GM12875 (cell line): ENCODE results near the gene ZNF549.

Source experiments
- H3K4me3 ChIP-seq: one replicate; pipeline ENCODE4 v1.5.1; 2011; ENCODE audit warnings: low read depth, low read length, control low read depth
- CTCF ChIP-seq: IDR thresholded peaks from 2 replicates; pipeline ENCODE4 v1.5.1; 2011; ENCODE audit warnings: low read depth, mild to moderate bottlenecking, control low read depth, inconsistent platforms, low read length, moderate library complexity, borderline replicate concordance; ENCODE audit not compliant: insufficient read depth

ZNF549 gene

DNA sequence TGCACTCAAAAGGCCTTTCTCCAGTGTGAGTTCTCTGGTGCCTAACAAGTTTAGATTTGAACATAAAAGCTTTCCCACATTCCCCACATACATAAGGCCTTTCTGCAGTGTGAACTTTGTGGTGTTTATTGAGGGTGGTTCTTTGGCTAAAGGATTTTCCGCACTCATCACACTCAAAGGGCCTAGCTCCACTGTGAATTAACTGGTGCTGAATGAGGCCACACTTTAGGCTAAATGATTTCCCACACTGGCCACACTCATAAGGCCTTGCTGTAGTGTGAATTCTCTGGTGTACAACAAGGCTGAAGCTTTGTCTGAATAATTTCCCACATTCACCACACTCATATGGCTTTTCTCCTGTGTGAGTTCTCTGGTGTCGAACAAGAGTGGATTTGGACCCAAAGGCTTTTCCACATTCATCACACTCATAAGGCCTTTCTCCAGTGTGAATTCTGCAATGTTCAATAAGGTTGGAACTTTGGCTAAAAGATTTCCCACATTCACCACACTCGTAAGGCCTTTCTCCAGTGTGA lies 45.3 kb downstream of the ZNF549 start:
- TF ChIP-seq CTCF = no peak
- H3K4me3 ChIP-seq = no peak overlapping the region

DNA sequence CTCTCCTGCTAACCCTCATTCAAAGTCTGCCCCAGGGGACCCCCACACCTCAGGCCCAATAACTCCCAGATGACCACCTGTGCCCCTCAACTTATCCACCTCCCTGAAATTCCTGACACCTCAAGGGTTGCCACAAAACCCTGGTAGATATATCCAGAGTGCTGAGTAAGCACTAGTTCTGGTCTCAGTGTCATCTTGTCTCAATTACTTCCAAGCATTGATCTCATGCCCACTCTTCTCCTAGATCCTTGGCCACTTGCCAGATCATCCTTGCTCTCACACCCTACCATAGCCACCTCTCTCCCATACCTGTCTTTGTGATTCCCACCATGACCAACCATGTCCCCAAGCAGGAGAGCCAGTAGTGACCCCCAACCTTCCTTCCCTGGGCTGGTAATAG lies 49.5 kb downstream of the ZNF549 start:
- H3K4me3 ChIP-seq = no peak overlapping the region
- TF ChIP-seq CTCF = no peak

GRCh38 chr19:57578487-57579205 lies 51.5 kb downstream of the ZNF549 start, which contains the start of gene ZNF416:
Gene ZNF416 (minus strand): TSS chr19:57578911. CDS start chr19:57578704, 207 bp downstream.
- peak; percentile 16; the same call in 1 of the 2 replicates for TF ChIP-seq CTCF
- peak within 1 kb of the TSS; percentile 93 for H3K4me3 ChIP-seq

DNA sequence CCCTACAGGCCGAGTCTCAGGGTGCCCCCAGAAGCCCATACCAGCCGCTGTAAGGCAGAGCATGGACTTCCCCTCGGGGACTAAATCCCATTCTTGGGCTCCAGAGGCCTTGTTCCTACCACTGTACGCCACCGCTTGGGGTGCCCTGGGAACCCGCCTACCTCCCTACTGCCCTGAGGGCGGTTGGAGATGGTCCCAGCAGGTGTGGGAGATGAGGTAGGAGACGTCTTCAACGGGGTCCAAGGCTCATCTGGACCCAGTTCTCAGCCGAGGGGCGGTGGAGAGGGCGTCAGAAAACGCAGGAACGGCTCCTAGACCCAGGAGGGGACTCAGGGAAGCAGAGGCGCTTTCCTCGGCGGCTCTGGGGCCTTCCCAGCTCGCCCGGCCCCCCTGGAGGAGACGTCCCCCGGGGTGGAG lies 56.0 kb downstream of the ZNF549 start:
- TF ChIP-seq CTCF = no peak
- no peak overlapping the region for H3K4me3 ChIP-seq

DNA sequence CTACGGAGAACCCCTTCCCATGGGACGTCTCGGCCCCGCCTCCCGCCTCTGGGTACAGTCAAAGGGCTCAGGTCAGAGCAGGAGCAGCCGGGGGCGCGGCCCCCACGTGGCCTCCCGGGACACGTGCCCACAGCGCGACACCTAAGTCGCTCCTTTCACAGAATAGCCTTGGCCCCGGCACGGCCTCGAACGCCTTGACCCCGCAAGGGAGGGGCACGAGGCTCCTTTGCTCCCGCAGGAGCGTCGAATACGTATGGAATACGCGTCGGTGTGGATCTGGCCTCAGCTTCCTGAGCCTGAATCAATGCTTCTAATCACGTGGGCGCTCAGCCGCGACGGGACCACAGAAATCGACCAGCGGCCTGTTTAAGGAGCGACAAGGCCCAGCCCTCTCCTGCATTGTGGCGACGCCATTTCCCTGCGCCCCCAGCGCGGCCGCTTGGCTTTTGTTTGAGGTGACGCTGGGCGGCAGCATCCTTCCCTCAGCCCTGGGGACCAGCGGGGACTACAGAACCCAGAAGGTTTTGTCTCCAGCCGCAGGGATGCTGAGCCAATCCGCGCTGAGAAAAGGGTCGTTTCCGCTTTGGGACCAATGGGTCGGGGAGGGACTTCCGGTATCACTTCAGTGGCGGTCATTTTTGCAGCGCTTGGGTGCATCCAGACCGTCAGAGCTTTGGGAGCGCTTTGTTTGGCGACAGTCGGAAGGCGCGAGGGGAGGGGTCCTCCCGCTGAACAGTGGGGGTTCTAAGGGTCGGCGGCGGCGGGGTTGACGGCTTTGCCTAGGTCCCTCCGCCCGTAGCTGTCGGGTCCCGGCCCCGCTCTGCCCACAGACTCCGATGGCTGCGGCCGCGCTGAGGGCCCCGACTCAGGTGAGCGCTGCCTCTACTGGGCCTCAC lies 56.6 kb downstream of the ZNF549 start, which contains the start of gene ZIK1:
Gene ZIK1 (plus strand): TSS at position 625 of the 896 bp plus-strand sequence. CDS start 212 bp downstream, at position 837.
- TF ChIP-seq CTCF = 0 out of 2 replicates have a peak, but pooled peaks have one; percentile 14
- H3K4me3 ChIP-seq = peak within 1 kb of the TSS; percentile 87

- TF ChIP-seq CTCF = no peak
- H3K4me3 ChIP-seq = no peak overlapping the region
Measured at GRCh38 chr19:57587529-57587928, 60.4 kb downstream of the ZNF549 start.
